IMR-90 (cell line): ENCODE results near the gene PPFIA1. TPM values are rescaled to one million over a fixed set of nuclear protein-coding genes. Genes with fewer than 3 reads are reported as not detected.

Experiments used
- ATAC-seq: fragments of 200-7000 bp; cut with Tn5 transposase; 2 replicates; pipeline ENCODE4 v1.9.1; 2020; ENCODE audit warnings: low read depth, mild to moderate bottlenecking, moderate library complexity
- BruUV-seq: library from RNA; stranded (reverse); fragments of 400-500 nt; replicated peaks from 2 replicates; lab custom pipeline; 2021; lab: Mats Ljungman, UMichigan
- CTCF ChIA-PET: fragments of 300-600 bp; formaldehyde crosslinking; extraction: SDS; loops from one replicate; lab custom pipeline; 2021; ENCODE audit warnings: antibody characterized with exemption; lab: Yijun Ruan, JAX
- POLR2A ChIA-PET: fragments of 300-600 bp; sonication (Branson Sonifier 250); formaldehyde crosslinking; loops from one replicate; lab custom pipeline; 2022; ENCODE audit warnings: antibody characterized with exemption; ENCODE audit not compliant: unreplicated experiment; lab: Charles Lee
- DNase-seq: peaks from one replicate; pipeline ENCODE4 v3.0.0; 2013
- H2AFZ ChIP-seq: replicated peaks from 2 replicates; pipeline ENCODE3; 2013; ENCODE audit warnings: low read length, mild to moderate bottlenecking; ENCODE audit not compliant: poor library complexity
- H2AK5ac ChIP-seq: 2 replicates; pipeline ENCODE4 v1.6.1; 2013; ENCODE audit warnings: low read depth, low read length, inconsistent platforms
- H2AK9ac ChIP-seq: replicated peaks from 2 replicates; pipeline ENCODE3; 2013; ENCODE audit warnings: mild to moderate bottlenecking, low read depth, low read length, moderate library complexity; ENCODE audit not compliant: poor library complexity
- H2BK120ac ChIP-seq: 2 replicates; pipeline ENCODE4 v1.6.1; 2013; ENCODE audit warnings: low read depth, low read length, inconsistent platforms
- H2BK15ac ChIP-seq: 3 replicates; pipeline ENCODE4 v1.6.1; 2013; ENCODE audit warnings: low read depth, low read length, inconsistent platforms
- H2BK20ac ChIP-seq: 2 replicates; pipeline ENCODE4 v1.6.1; 2013; ENCODE audit warnings: low read depth, mild to moderate bottlenecking, inconsistent platforms, low read length, moderate library complexity
- H2BK5ac ChIP-seq: 2 replicates; pipeline ENCODE4 v1.6.1; 2013; ENCODE audit warnings: mild to moderate bottlenecking, low read depth, low read length, inconsistent platforms; ENCODE audit not compliant: poor library complexity, severe bottlenecking
- H3K14ac ChIP-seq: replicated peaks from 2 replicates; pipeline ENCODE4 v1.6.1; 2013; ENCODE audit warnings: low read depth, low read length, inconsistent platforms
- H3K18ac ChIP-seq: 2 replicates; pipeline ENCODE4 v1.6.1; 2013; ENCODE audit warnings: low read depth, low read length, control low read depth
- H3K23ac ChIP-seq: 2 replicates; pipeline ENCODE4 v1.6.1; 2013; ENCODE audit warnings: low read depth, low read length, inconsistent platforms
- H3K27ac ChIP-seq: 2 replicates; pipeline ENCODE4 v1.5.1; 2013; ENCODE audit warnings: mild to moderate bottlenecking, control low read depth, low read length; ENCODE audit not compliant: insufficient read depth
- H3K27me3 ChIP-seq: 2 replicates; pipeline ENCODE4 v1.6.1; 2013; ENCODE audit warnings: low read length; ENCODE audit not compliant: control insufficient read depth, insufficient read depth
- H3K36me3 ChIP-seq: 2 replicates; pipeline ENCODE4 v1.6.1; 2013; ENCODE audit warnings: low read length, mixed read lengths; ENCODE audit not compliant: control insufficient read depth, insufficient read depth
- H3K4ac ChIP-seq: 2 replicates; pipeline ENCODE4 v1.6.1; 2013; ENCODE audit warnings: low read depth, low read length, inconsistent platforms
- H3K4me1 ChIP-seq: 2 replicates; pipeline ENCODE4 v1.6.1; 2013; ENCODE audit warnings: low read length, mixed read lengths; ENCODE audit not compliant: control insufficient read depth, insufficient read depth
- H3K4me2 ChIP-seq: 2 replicates; pipeline ENCODE4 v1.6.1; 2013; ENCODE audit warnings: low read depth, mild to moderate bottlenecking, control low read depth, low read length, moderate library complexity
- H3K4me3 ChIP-seq: 2 replicates; pipeline ENCODE4 v1.5.1; 2013; ENCODE audit warnings: low read depth, mild to moderate bottlenecking, control low read depth, low read length, moderate library complexity; ENCODE audit not compliant: insufficient read depth
- H3K56ac ChIP-seq: 2 replicates; pipeline ENCODE4 v1.6.1; 2013; ENCODE audit warnings: low read length, inconsistent platforms; ENCODE audit not compliant: insufficient read depth; ENCODE audit errors: extremely low read depth
- H3K79me1 ChIP-seq, 2 experiments: 2 replicates each; pipeline ENCODE4 v1.6.1; 2013; ENCODE audit warnings: low read length in 2 of 2, inconsistent platforms in 1 of 2, low read depth in 1 of 2
- H3K9ac ChIP-seq: 2 replicates; pipeline ENCODE4 v1.6.1; 2013; ENCODE audit warnings: low read depth, low read length, control low read depth
- H3K9me1 ChIP-seq: 2 replicates; pipeline ENCODE4 v1.6.1; 2013; ENCODE audit warnings: low read length, inconsistent platforms; ENCODE audit not compliant: insufficient read depth
- H3K9me3 ChIP-seq: 2 replicates; pipeline ENCODE4 v1.6.1; 2013; ENCODE audit warnings: low read length; ENCODE audit not compliant: control insufficient read depth, insufficient read depth
- H4K20me1 ChIP-seq: 2 replicates; pipeline ENCODE4 v1.6.1; 2013; ENCODE audit warnings: low read length, inconsistent platforms; ENCODE audit not compliant: insufficient read depth
- H4K5ac ChIP-seq: 2 replicates; pipeline ENCODE4 v1.6.1; 2013; ENCODE audit warnings: mild to moderate bottlenecking, low read depth, low read length, control low read depth
- H4K8ac ChIP-seq, 2 experiments: 2 replicates each; pipeline ENCODE4 v1.6.1; 2013; ENCODE audit warnings: low read depth in 2 of 2, low read length in 2 of 2, control low read depth in 1 of 2, inconsistent platforms in 1 of 2
- H4K91ac ChIP-seq: 2 replicates; pipeline ENCODE4 v1.6.1; 2013; ENCODE audit warnings: low read depth, low read length, inconsistent platforms; ENCODE audit not compliant: insufficient read depth
- BHLHE40 ChIP-seq: fragments of 150-350 bp; IDR thresholded peaks from 2 replicates; pipeline ENCODE4 v1.6.1; 2016; ENCODE audit warnings: mild to moderate bottlenecking, low read depth, low read length
- CEBPB ChIP-seq: IDR thresholded peaks from 2 replicates; pipeline ENCODE4 v1.6.1; 2012; ENCODE audit warnings: low read depth, low read length, improper control_type of control experiment
- CHD1 ChIP-seq: IDR thresholded peaks from 2 replicates; pipeline ENCODE4 v1.6.1; 2012; ENCODE audit warnings: low read depth, low read length, improper control_type of control experiment
- FOS ChIP-seq: fragments of 150-350 bp; IDR thresholded peaks from 2 replicates; pipeline ENCODE4 v1.6.1; 2016; ENCODE audit warnings: low read depth, low read length
- MAFK ChIP-seq: IDR thresholded peaks from 2 replicates; pipeline ENCODE4 v1.6.1; 2012; ENCODE audit warnings: low read depth, low read length, improper control_type of control experiment
- MAZ ChIP-seq: IDR thresholded peaks from 2 replicates; pipeline ENCODE4 v1.6.1; 2012; ENCODE audit warnings: low read depth, mild to moderate bottlenecking, low read length, improper control_type of control experiment, moderate library complexity, borderline replicate concordance
- MXI1 ChIP-seq: IDR thresholded peaks from 2 replicates; pipeline ENCODE4 v1.6.1; 2012; ENCODE audit warnings: low read depth, mild to moderate bottlenecking, low read length, moderate library complexity, borderline replicate concordance
- NFE2L2 ChIP-seq: fragments of 150-350 bp; IDR thresholded peaks from 2 replicates; pipeline ENCODE4 v1.6.1; 2016; ENCODE audit warnings: low read depth, mild to moderate bottlenecking, low read length
- POLR2A ChIP-seq: IDR thresholded peaks from 2 replicates; pipeline ENCODE4 v1.6.1; 2012; ENCODE audit warnings: mild to moderate bottlenecking, low read depth, low read length
- RAD21 ChIP-seq: IDR thresholded peaks from 2 replicates; pipeline ENCODE4 v1.6.1; 2012; ENCODE audit warnings: low read length, improper control_type of control experiment
- RCOR1 ChIP-seq: IDR thresholded peaks from 2 replicates; pipeline ENCODE4 v1.6.1; 2012; ENCODE audit warnings: mild to moderate bottlenecking, low read length, improper control_type of control experiment; ENCODE audit not compliant: insufficient replicate concordance
- RFX5 ChIP-seq: IDR thresholded peaks from 2 replicates; pipeline ENCODE4 v1.8.0; 2012; ENCODE audit warnings: low read depth, mild to moderate bottlenecking, low read length, moderate library complexity
- SMC3 ChIP-seq: fragments of 150-350 bp; IDR thresholded peaks from 2 replicates; pipeline ENCODE4 v1.6.1; 2016; ENCODE audit warnings: low read depth, mild to moderate bottlenecking, antibody characterized with exemption, low read length, moderate library complexity
- USF2 ChIP-seq: fragments of 150-350 bp; IDR thresholded peaks from 2 replicates; pipeline ENCODE4 v1.6.1; 2017; ENCODE audit warnings: mild to moderate bottlenecking, antibody characterized with exemption, low read length, low read depth
- WGBS, 2 experiments: methylation state at CpG; one replicate each; pipeline versions ENCODE4 v1.1.5 to v1.1.7; 2013; ENCODE audit warnings: missing lambda C conversion rate in 2 of 2; ENCODE audit not compliant: insufficient read length in 1 of 2; ENCODE audit errors: extremely low coverage in 2 of 2; 5-methylcytosine and 5-hydroxymethylcytosine counted together
- dilution Hi-C: fragments of 300-500 bp; cut with HindIII; formaldehyde crosslinking; loops from one replicate; pipeline ENCODE4 v1.14.3; 2018; ENCODE audit warnings: low sequenced_read_pairs; ENCODE audit not compliant: unreplicated experiment
- in situ Hi-C: fragments of 300-500 bp; cut with MboI; formaldehyde crosslinking; loops from 3 replicates; pipeline ENCODE4 v1.14.3; 2019; ENCODE audit warnings: low sequenced_read_pairs, inconsistent platforms, mixed read lengths
- intact Hi-C: fragments of 100-400 bp; cut with micrococcal nuclease; formaldehyde crosslinking; loops from 2 replicates; pipeline ENCODE4 v1.10.0; 2022
- polyA plus RNA-seq, 3 experiments: library from polyadenylated mRNA; depleted of rRNA; stranded (reverse); fragments of >200 nt; gene quantifications; 2 replicates each; pipeline ENCODE4 v1.2.3, GENCODE V29; 2012; ENCODE audit warnings: low replicate concordance in 1 of 3
- total RNA-seq: library from RNA; depleted of rRNA; stranded (reverse); fragments of >200 nt; gene quantifications from 2 replicates; pipeline ENCODE4 v1.2.3, GENCODE V29; 2012
- TF ChIP-seq, protein P1 (sequence below): conservative IDR thresholded peaks from 2 replicates; pipeline ENCODE4 v1.5.1; 2012; ENCODE audit warnings: mild to moderate bottlenecking, low read depth, low read length, improper control_type of control experiment
- TF ChIP-seq, protein P2 (sequence below): fragments of 150-350 bp; IDR thresholded peaks from 2 replicates; pipeline ENCODE4 v1.6.1; 2016; ENCODE audit warnings: low read depth, mild to moderate bottlenecking, low read length, moderate library complexity, borderline replicate concordance

PPFIA1 gene
- total and polyA plus RNA-seq, 2 of the 4 experiments (the other 2 are of a cell fraction): 25.6 to 37.2 TPM

DNA sequence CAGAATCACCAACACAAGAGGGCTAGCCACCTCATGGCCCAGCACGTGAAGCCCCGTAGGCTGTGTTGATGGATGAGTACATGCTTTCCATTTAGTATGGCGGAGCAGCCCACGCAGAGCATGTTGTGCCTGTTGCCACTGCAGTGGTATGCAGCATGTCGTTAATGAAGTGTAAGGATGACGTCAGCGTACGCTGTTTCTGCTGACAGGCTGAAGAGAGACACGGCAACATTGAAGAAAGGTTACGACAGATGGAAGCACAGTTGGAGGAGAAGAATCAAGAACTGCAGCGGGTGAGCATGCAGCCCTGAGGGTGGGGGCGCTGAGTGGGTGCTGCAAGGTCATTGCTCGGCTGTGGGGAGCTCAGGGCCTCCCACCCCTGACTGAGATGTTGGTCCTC lies 62.8 kb downstream of the PPFIA1 start:
- 7% methylated on average over 6 of the region's 13 CpGs; no CpG with 5 or more reads in 1 of the 2 experiments for WGBS, 2 experiments
- peaks cover 9 to 32% of the 10 kb centered on the region in 2 experiments; a peak in 3 of 4 replicates for H3K79me1 ChIP-seq
- H4K5ac ChIP-seq: 0 out of 2 replicates have a peak overlapping the region, but pooled peaks have one; percentile 4
- no peak overlapping the region for H3K23ac ChIP-seq
- H4K8ac ChIP-seq: no peak overlapping the region
- no peak overlapping the region for H2BK20ac ChIP-seq
- ChIA-PET CTCF (no interaction called here), POLR2A (no interaction called here)
- H3K4me3 ChIP-seq: no peak overlapping the region
- peaks cover 8% of the 10 kb centered on the region for H3K4me1 ChIP-seq
- H2AK5ac ChIP-seq: peak overlapping the region; percentile 45; the same call in 1 of the 2 replicates
- H4K20me1 ChIP-seq: 0 out of 2 replicates have a peak, but pooled peaks cover 6% of the 10 kb centered on the region
- no peak overlapping the region for H3K4ac ChIP-seq
- H3K18ac ChIP-seq: no peak overlapping the region
- in situ Hi-C loops: no loop called here
- H2BK15ac ChIP-seq: no peak overlapping the region
- peaks cover 11% of the 10 kb centered on the region for H3K9me1 ChIP-seq
- peak; percentile 97 for DNase-seq
- H4K91ac ChIP-seq: no peak overlapping the region
- peak overlapping the region; percentile 7 for H2BK5ac ChIP-seq
- no peak overlapping the region for H3K56ac ChIP-seq
- H3K4me2 ChIP-seq: no peak overlapping the region
- H2AFZ ChIP-seq: no peak overlapping the region
- H3K36me3 ChIP-seq: peaks cover 47% of the 10 kb centered on the region
- BruUV-seq: no TSS peak
- no peak overlapping the region for H2BK120ac ChIP-seq
- H2AK9ac ChIP-seq: peak overlapping the region; percentile 15
- no peak overlapping the region for H3K14ac ChIP-seq
- dilution Hi-C loops: no loop called here
- no peaks in the 10 kb centered on the region for H3K9me3 ChIP-seq
- H3K27ac ChIP-seq: no peak overlapping the region
- no peak overlapping the region for H3K9ac ChIP-seq
- intact Hi-C loops: no loop called here
- ATAC-seq: peak; percentile 76
- H3K27me3 ChIP-seq: no peaks in the 10 kb centered on the region
- TF ChIP-seq MAZ (no peak; the same call in 1 of the 2 replicates), NFE2L2 (peak; percentile 30; the same call in 1 of the 2 replicates), USF2 (peak; percentile 55; the same call in 1 of the 2 replicates), CEBPB (peak; percentile 80), MXI1 (peak; percentile 94), RFX5 (no peak), BHLHE40 (peak; percentile 98), CHD1 (no peak), FOS (0 out of 2 replicates have a peak, but pooled peaks have one; percentile 25), POLR2A (no peak), RCOR1 (no peak), SMC3 (no peak), MAFK (peak; percentile 77), RAD21 (no peak)
- TF ChIP-seq, protein P1, sequence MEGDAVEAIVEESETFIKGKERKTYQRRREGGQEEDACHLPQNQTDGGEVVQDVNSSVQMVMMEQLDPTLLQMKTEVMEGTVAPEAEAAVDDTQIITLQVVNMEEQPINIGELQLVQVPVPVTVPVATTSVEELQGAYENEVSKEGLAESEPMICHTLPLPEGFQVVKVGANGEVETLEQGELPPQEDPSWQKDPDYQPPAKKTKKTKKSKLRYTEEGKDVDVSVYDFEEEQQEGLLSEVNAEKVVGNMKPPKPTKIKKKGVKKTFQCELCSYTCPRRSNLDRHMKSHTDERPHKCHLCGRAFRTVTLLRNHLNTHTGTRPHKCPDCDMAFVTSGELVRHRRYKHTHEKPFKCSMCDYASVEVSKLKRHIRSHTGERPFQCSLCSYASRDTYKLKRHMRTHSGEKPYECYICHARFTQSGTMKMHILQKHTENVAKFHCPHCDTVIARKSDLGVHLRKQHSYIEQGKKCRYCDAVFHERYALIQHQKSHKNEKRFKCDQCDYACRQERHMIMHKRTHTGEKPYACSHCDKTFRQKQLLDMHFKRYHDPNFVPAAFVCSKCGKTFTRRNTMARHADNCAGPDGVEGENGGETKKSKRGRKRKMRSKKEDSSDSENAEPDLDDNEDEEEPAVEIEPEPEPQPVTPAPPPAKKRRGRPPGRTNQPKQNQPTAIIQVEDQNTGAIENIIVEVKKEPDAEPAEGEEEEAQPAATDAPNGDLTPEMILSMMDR: no peak
- TF ChIP-seq, protein P2, sequence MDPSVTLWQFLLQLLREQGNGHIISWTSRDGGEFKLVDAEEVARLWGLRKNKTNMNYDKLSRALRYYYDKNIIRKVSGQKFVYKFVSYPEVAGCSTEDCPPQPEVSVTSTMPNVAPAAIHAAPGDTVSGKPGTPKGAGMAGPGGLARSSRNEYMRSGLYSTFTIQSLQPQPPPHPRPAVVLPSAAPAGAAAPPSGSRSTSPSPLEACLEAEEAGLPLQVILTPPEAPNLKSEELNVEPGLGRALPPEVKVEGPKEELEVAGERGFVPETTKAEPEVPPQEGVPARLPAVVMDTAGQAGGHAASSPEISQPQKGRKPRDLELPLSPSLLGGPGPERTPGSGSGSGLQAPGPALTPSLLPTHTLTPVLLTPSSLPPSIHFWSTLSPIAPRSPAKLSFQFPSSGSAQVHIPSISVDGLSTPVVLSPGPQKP: no peak
